Motor neuron (in vitro differentiated cells): Measurements from ENCODE around the gene C4A. TPM values are rescaled to one million over a fixed set of nuclear protein-coding genes. Genes with fewer than 3 reads are reported as not detected.

Experiments
- ATAC-seq, 8 experiments: fragments of 200-7000 bp; cut with Tn5 transposase; replicated peaks in 6 of 8; 2 replicates each; pipeline ENCODE4 v1.8.0; 2021; ENCODE audit warnings: mild to moderate bottlenecking in 8 of 8, moderate library complexity in 8 of 8
- H3K27ac ChIP-seq, 2 donors: fragments of 250-450 bp; sonication (Bioruptor Pico); 2 replicates each; pipeline ENCODE4 v1.9.0; 2021; ENCODE audit warnings: antibody characterized with exemption in 2 of 2, mild to moderate bottlenecking in 2 of 2, moderate library complexity in 1 of 2
- H3K4me1 ChIP-seq, 2 donors: fragments of 250-450 bp; sonication (Bioruptor Pico); replicated peaks in 1 of 2; 2 replicates each; pipeline ENCODE4 v1.6.1; 2021; ENCODE audit warnings: antibody characterized with exemption in 2 of 2, mild to moderate bottlenecking in 2 of 2, moderate library complexity in 1 of 2
- H3K4me3 ChIP-seq, 5 donors: fragments of 250-450 bp; sonication (Bioruptor Pico); 2 replicates each; pipeline ENCODE4 v1.9.0; 2021; ENCODE audit warnings: antibody characterized with exemption in 5 of 5, mild to moderate bottlenecking in 5 of 5, moderate library complexity in 4 of 5
- WGBS, 10 experiments: fragments of 450-650 bp; shearing (Covaris generic); methylation state at CpG; one replicate each; pipeline ENCODE4 v1.0.0; 2022; 5-methylcytosine and 5-hydroxymethylcytosine counted together
- in situ Hi-C, 9 experiments: fragments of 400-800 bp; cut with MboI; loops; one replicate each; pipeline ENCODE4 v1.15.0; 2021; ENCODE audit warnings: low sequenced_read_pairs in 9 of 9, low pct_unique_long_range_greater_than_20kb in 2 of 9; ENCODE audit not compliant: unreplicated experiment in 9 of 9
- total RNA-seq, 8 experiments: library from RNA; unstranded; fragments of 300-600 nt; gene quantifications; 2 replicates each; pipeline versions ENCODE4 v1.2.3 to v1.2.4, GENCODE V29; 2022

Gene C4A
- total RNA-seq, 8 experiments from 2014 or later: 3.1 to 631 (median 17.1) TPM

DNA sequence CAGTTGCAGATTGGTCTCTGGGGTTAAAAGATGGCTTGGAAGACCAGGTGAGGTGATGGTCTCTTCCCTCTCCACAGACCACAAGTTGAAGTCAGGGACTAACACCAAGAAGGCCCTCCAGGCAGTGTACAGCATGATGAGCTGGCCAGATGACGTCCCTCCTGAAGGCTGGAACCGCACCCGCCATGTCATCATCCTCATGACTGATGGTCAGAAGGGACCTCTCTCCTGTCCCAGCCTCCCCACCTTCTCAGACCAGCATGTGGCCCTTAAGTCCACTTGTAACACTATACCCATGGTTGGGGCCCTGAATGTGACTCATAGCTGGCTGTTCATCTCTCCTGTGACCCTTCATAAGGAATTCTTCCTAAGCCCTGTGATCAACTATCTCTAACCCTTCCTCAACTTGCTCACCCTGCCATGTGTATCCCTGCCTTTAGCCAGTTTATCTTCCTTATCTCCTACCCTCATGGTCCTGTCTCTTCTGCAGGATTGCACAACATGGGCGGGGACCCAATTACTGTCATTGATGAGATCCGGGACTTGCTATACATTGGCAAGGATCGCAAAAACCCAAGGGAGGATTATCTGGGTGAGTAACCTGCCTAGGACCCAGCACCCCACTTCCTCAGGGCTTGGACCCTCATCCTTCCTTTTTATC is 33.0 kb upstream of the C4A start:
- in situ Hi-C loops: no loop called here
- peak in 7 of 8 experiments; percentile 16 to 58 (median 27) for ATAC-seq
- no peaks in the 10 kb centered on the region for H3K4me1 ChIP-seq
- H3K4me3 ChIP-seq: no peak overlapping the region
- WGBS, 10 experiments: 0 to 100% (median 94%) methylated on average over 1 to 3 of the region's 6 CpGs; no CpG with 5 or more reads in 3 of the 10 experiments
- no peak overlapping the region for H3K27ac ChIP-seq

GRCh38 chr6:31949926-31950548 is 31.8 kb upstream of the C4A start:
- no peaks in the 10 kb centered on the region for H3K4me1 ChIP-seq
- no peak overlapping the region for H3K27ac ChIP-seq
- in situ Hi-C loops: loop anchor here in 1 of 9 experiments (25.0 kb wide), 1 partner anchor 263 kb away; the partner anchor contains the start of gene LY6G5C
- WGBS, 10 experiments: 60 to 100% (median 92%) methylated on average over 1 to 6 of the region's 7 CpGs; no CpG with 5 or more reads in 1 of the 10 experiments
- H3K4me3 ChIP-seq: no peak overlapping the region
- ATAC-seq: no peak

- WGBS, 10 experiments: 0 to 83% (median 60%) methylated on average over 1 to 4 of the region's 5 CpGs; no CpG with 5 or more reads in 2 of the 10 experiments
These were observed 29.6 kb upstream of the C4A start for GRCh38 chr6:31952140-31952805.

GRCh38 chr6:31952890-31953289 is 29.0 kb upstream of the C4A start:
- 17 to 87% (median 67%) methylated on average over 1 to 5 of the region's 5 CpGs; no CpG with 5 or more reads in 2 of the 10 experiments for WGBS, 10 experiments
- Histone ChIP-seq H3K4me1 (peaks cover 5 to 7% of the 10 kb centered on the region in 2 donors), H3K27ac (no peak overlapping the region), H3K4me3 (no peak overlapping the region)
- in situ Hi-C loops: loop anchor here in 1 of 9 experiments (25.0 kb wide), 1 partner anchor 266 kb away; the partner anchor contains the start of gene LY6G5C
- peak in 1 of 8 experiments; percentile 5 for ATAC-seq

More at GRCh38 chr6:31952140-31952805, 29.6 kb upstream of the C4A start:
- peaks cover 0 to under 1% of the 10 kb centered on the region in 2 donors for H3K4me1 ChIP-seq
- peak; percentile 44 to 91 (median 78) for ATAC-seq
- H3K27ac ChIP-seq: no peak overlapping the region
- in situ Hi-C loops: loop anchor here in 1 of 9 experiments (25.0 kb wide), 1 partner anchor 265 kb away; the partner anchor contains the start of gene LY6G5C
- H3K4me3 ChIP-seq: no peak overlapping the region

- Histone ChIP-seq H3K27ac (no peak overlapping the region), H3K4me3 (no peak overlapping the region), H3K4me1 (peaks cover 9 to 10% of the 10 kb centered on the region in 2 donors)
- in situ Hi-C loops: loop anchor here in 1 of 9 experiments (25.0 kb wide), 1 partner anchor 267 kb away; the partner anchor contains the start of gene LY6G5C
- WGBS, 10 experiments: 93 to 100% (median 97%) methylated on average over 3 to 21 of the region's 28 CpGs; no CpG with 5 or more reads in 4 of the 10 experiments
- no peak for ATAC-seq
These were observed 27.3 kb upstream of the C4A start for GRCh38 chr6:31954511-31954910.

GRCh38 chr6:31956796-31957195 is 25.1 kb upstream of the C4A start:
- no peak overlapping the region for H3K27ac ChIP-seq
- WGBS, 10 experiments: 80 to 100% (median 100%) methylated on average over 1 to 2 of the region's 3 CpGs; no CpG with 5 or more reads in 3 of the 10 experiments
- no peak for ATAC-seq
- peaks cover 13 to 16% of the 10 kb centered on the region in 2 donors for H3K4me1 ChIP-seq
- no peak overlapping the region for H3K4me3 ChIP-seq
- in situ Hi-C loops: loop anchor here in 1 of 9 experiments (25.0 kb wide), 1 partner anchor 269 kb away; the partner anchor contains the start of gene LY6G5C

- in situ Hi-C loops: loop anchor here in 1 of 9 experiments (25.0 kb wide), 1 partner anchor 271 kb away; the partner anchor contains the start of gene LY6G5C
- Histone ChIP-seq H3K4me3 (peak overlapping the region; percentile 76 to 98 (median 83)), H3K27ac (peak overlapping the region; percentile 82 to 95), H3K4me1 (peaks cover 13 to 16% of the 10 kb centered on the region in 2 donors)
- ATAC-seq: peak; percentile 2 to 30 (median 8)
- WGBS, 10 experiments: 0 to 33% (median 0%) methylated on average over 1 to 9 of the region's 11 CpGs; no CpG with 5 or more reads in 5 of the 10 experiments
These were observed 23.5 kb upstream of the C4A start for GRCh38 chr6:31958412-31958740.

DNA sequence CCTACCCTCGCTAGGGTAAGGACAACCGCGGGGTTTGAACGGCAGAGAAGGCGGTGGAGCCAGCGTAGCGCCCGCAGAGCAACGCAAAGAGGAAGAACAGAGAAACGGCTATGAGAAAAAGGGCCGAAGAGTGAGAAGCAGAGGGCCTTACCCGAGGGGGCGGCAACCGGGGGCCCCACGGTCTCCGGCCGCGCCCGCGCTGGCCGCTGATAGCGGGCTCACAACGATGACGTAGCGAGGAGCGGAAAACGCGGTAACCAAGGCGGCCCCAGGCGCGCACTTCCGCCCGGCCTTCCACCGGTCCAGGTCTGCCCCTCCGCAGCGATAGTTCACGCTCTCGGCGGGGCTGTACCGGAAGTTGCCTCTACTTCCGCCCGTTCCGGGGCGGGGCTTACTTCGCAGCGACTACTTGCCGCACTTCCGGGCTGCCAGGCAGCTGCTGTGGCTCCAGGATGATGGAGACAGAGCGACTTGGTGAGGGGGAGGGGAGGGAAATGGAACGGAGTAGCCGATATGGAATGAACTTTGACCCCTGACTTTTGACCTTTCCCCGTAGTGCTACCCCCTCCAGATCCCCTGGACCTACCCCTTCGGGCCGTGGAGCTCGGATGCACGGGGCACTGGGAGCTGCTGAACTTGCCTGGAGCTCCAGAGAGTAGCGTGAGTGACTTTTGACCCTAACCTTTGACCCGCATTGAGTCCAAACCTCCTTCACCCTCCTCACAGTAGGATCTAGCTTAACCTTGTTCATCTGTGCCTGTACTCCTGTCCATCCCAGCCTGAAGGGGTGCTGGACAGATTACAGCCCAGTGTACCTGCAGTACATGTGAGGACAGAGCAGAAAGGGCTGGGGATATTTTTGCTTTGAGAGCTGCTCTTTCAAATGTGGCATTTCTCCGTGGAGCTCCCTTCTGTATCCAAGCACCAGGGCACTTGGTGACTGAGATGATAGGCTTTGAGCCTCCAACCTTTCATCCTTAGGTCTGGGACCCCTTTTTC is 22.8 kb upstream of the C4A start, which contains the start of the genes NELFE and SKIC2:
Gene NELFE (minus strand): TSS at position 231 of the 999 bp plus-strand sequence. CDS start 525 bp downstream, outside the sequence.
Gene SKIC2 (plus strand): TSS at position 435 of the 999 bp plus-strand sequence. CDS start 18 bp downstream, at position 453.
- H3K4me3 ChIP-seq: peak within 1 kb of the TSS; percentile 76 to 98 (median 83)
- WGBS, 10 experiments: 0 to 4% (median 0%) methylated on average over 6 to 30 of the region's 59 CpGs; no CpG with 5 or more reads in 5 of the 10 experiments
- peak; percentile 96 to 100 (median 98) for ATAC-seq
- H3K27ac ChIP-seq: peak within 1 kb of the TSS; percentile 82 to 95
- H3K4me1 ChIP-seq: peaks cover 13 to 16% of the 10 kb centered on the region in 2 donors
- in situ Hi-C loops: loop anchor here in 1 of 9 experiments (25.0 kb wide), 1 partner anchor 272 kb away; the partner anchor contains the start of gene LY6G5C

- in situ Hi-C loops: loop anchor here in 1 of 9 experiments (25.0 kb wide), 1 partner anchor 274 kb away; the partner anchor contains the start of gene LY6G5C
- ATAC-seq: no peak
- WGBS, 10 experiments: 67 to 100% (median 96%) methylated on average over 2 to 8 of the region's 12 CpGs; no CpG with 5 or more reads in 5 of the 10 experiments
- Histone ChIP-seq H3K4me1 (peaks cover 13 to 16% of the 10 kb centered on the region in 2 donors), H3K27ac (no peak overlapping the region), H3K4me3 (no peak overlapping the region)
These were observed 20.2 kb upstream of the C4A start for GRCh38 chr6:31961616-31962015.

DNA sequence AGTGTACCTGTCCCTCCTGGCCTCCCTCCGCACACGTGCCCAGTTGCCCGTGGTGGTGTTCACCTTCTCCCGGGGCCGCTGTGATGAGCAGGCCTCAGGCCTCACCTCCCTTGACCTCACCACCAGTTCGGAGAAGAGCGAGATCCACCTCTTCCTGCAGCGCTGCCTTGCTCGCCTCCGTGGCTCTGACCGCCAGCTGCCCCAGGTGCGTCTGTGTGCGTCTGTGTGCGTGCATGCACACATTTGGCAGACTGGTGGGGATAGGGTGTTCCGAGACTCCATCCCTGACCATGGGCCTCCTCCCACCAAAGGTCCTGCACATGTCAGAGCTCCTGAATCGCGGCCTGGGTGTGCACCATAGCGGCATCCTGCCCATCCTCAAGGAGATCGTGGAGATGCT is 17.9 kb upstream of the C4A start:
- peaks cover 5 to 7% of the 10 kb centered on the region in 2 donors for H3K4me1 ChIP-seq
- in situ Hi-C loops: loop anchor here in 1 of 9 experiments (25.0 kb wide), 1 partner anchor 277 kb away; the partner anchor contains the start of gene LY6G5C
- H3K27ac ChIP-seq: no peak overlapping the region
- no peak for ATAC-seq
- no peak overlapping the region for H3K4me3 ChIP-seq
- WGBS, 10 experiments: 96 to 100% (median 100%) methylated on average over 3 to 8 of the region's 19 CpGs; no CpG with 5 or more reads in 7 of the 10 experiments

- in situ Hi-C loops: loop anchor here in 1 of 9 experiments (25.0 kb wide), 1 partner anchor 278 kb away; the partner anchor contains the start of gene LY6G5C
- ATAC-seq: no peak
- Histone ChIP-seq H3K4me3 (no peak overlapping the region), H3K27ac (no peak overlapping the region), H3K4me1 (peaks cover 4 to 12% of the 10 kb centered on the region in 2 donors)
- WGBS, 10 experiments: 25 to 91% (median 80%) methylated on average over 1 to 8 of the region's 13 CpGs; no CpG with 5 or more reads in 3 of the 10 experiments
These were observed 16.2 kb upstream of the C4A start for GRCh38 chr6:31965700-31966099.
